Measurements from ENCODE around the gene EFHC2. TPM values are rescaled to one million over a fixed set of nuclear protein-coding genes. Genes with fewer than 3 reads are reported as not detected.

EFHC2 gene
- total RNA-seq, 1 donor from 2014 or later: 0.17 TPM

GRCh38 chrX:44241546-44241945 lies 101.9 kb downstream of the EFHC2 start:
- H3K27ac ChIP-seq: no peak overlapping the region
- DNase-seq (no peak), ATAC-seq (no peak)
- H3K4me1 ChIP-seq: no peaks in the 10 kb centered on the region
- H3K27me3 ChIP-seq: no peaks in the 10 kb centered on the region
- no peak overlapping the region for H3K4me3 ChIP-seq
- no peaks in the 10 kb centered on the region for H3K36me3 ChIP-seq
- no peaks in the 10 kb centered on the region for H3K9me3 ChIP-seq
- TF ChIP-seq CTCF (IDR thresholded peaks at IDR 0.05): no peak
- intact Hi-C loops (cut with DNase I): no loop called here

GRCh38 chrX:44240036-44240435 lies 103.4 kb downstream of the EFHC2 start:
- no peak overlapping the region for H3K4me3 ChIP-seq
- H3K27ac ChIP-seq: no peak overlapping the region
- no peaks in the 10 kb centered on the region for H3K36me3 ChIP-seq
- H3K9me3 ChIP-seq: no peaks in the 10 kb centered on the region
- intact Hi-C loops (cut with DNase I): no loop called here
- no peak for TF ChIP-seq CTCF (IDR thresholded peaks at IDR 0.05)
- H3K27me3 ChIP-seq: no peaks in the 10 kb centered on the region
- ATAC-seq (no peak), DNase-seq (no peak)
- H3K4me1 ChIP-seq: no peaks in the 10 kb centered on the region

- Histone ChIP-seq H3K27ac (no peak overlapping the region), H3K4me1 (no peaks in the 10 kb centered on the region), H3K27me3 (no peaks in the 10 kb centered on the region), H3K9me3 (no peaks in the 10 kb centered on the region), H3K4me3 (no peak overlapping the region), H3K36me3 (no peaks in the 10 kb centered on the region)
- TF ChIP-seq CTCF (IDR thresholded peaks at IDR 0.05): no peak
- DNase-seq (no peak), ATAC-seq (no peak)
- intact Hi-C loops (cut with DNase I): no loop called here
Observed at GRCh38 chrX:44239036-44239435, 104.4 kb downstream of the EFHC2 start.

- Histone ChIP-seq H3K4me1 (no peaks in the 10 kb centered on the region), H3K9me3 (no peaks in the 10 kb centered on the region), H3K4me3 (no peak overlapping the region), H3K27ac (no peak overlapping the region), H3K27me3 (no peaks in the 10 kb centered on the region), H3K36me3 (no peaks in the 10 kb centered on the region)
- no peak for TF ChIP-seq CTCF (IDR thresholded peaks at IDR 0.05)
- DNase-seq (no peak), ATAC-seq (no peak)
- intact Hi-C loops (cut with DNase I): no loop called here
Observed at GRCh38 chrX:44235534-44235933, 107.9 kb downstream of the EFHC2 start.

GRCh38 chrX:44234541-44234940 lies 108.9 kb downstream of the EFHC2 start:
- H3K4me3 ChIP-seq: no peak overlapping the region
- no peaks in the 10 kb centered on the region for H3K27me3 ChIP-seq
- no peaks in the 10 kb centered on the region for H3K9me3 ChIP-seq
- H3K4me1 ChIP-seq: no peaks in the 10 kb centered on the region
- no peak for ATAC-seq
- no peak for TF ChIP-seq CTCF (IDR thresholded peaks at IDR 0.05)
- no peak overlapping the region for H3K27ac ChIP-seq
- no peak for DNase-seq
- H3K36me3 ChIP-seq: no peaks in the 10 kb centered on the region
- intact Hi-C loops (cut with DNase I): no loop called here

GRCh38 chrX:44234116-44234515 lies 109.4 kb downstream of the EFHC2 start:
- TF ChIP-seq CTCF (IDR thresholded peaks at IDR 0.05): no peak
- ATAC-seq: no peak
- no peaks in the 10 kb centered on the region for H3K9me3 ChIP-seq
- no peak overlapping the region for H3K27ac ChIP-seq
- no peaks in the 10 kb centered on the region for H3K27me3 ChIP-seq
- DNase-seq: no peak
- H3K4me1 ChIP-seq: no peaks in the 10 kb centered on the region
- no peaks in the 10 kb centered on the region for H3K36me3 ChIP-seq
- intact Hi-C loops (cut with DNase I): no loop called here
- no peak overlapping the region for H3K4me3 ChIP-seq

All from upper lobe of right lung (tissue), 1 donor.